Glutamatergic neuron (in vitro differentiated cells): ENCODE data around the gene ZFPM1. TPM values are rescaled to one million over a fixed set of nuclear protein-coding genes. Genes with fewer than 3 reads are reported as not detected.

ENCODE experiments used
- DNase-seq: peaks from one replicate; pipeline ENCODE4 v3.0.0; 2022
- H3K27ac Mint-ChIP-seq: one replicate; pipeline ENCODE4 v1.8.0; 2020; ENCODE audit warnings: mild to moderate bottlenecking, mixed read lengths, inconsistent platforms; ENCODE audit not compliant: unreplicated experiment
- H3K27me3 Mint-ChIP-seq: one replicate; pipeline ENCODE4 v1.8.0; 2020; ENCODE audit warnings: mild to moderate bottlenecking, moderate library complexity, mixed read lengths, inconsistent platforms; ENCODE audit not compliant: unreplicated experiment
- H3K36me3 Mint-ChIP-seq: one replicate; pipeline ENCODE4 v1.8.0; 2020; ENCODE audit warnings: mild to moderate bottlenecking, mixed read lengths, inconsistent platforms; ENCODE audit not compliant: unreplicated experiment
- H3K4me1 Mint-ChIP-seq: one replicate; pipeline ENCODE4 v1.8.0; 2020; ENCODE audit warnings: mild to moderate bottlenecking, low read depth, mixed read lengths, inconsistent platforms; ENCODE audit not compliant: unreplicated experiment
- H3K4me3 Mint-ChIP-seq: one replicate; pipeline ENCODE4 v1.8.0; 2020; ENCODE audit warnings: mild to moderate bottlenecking, mixed read lengths, inconsistent platforms; ENCODE audit not compliant: unreplicated experiment
- H3K9me3 Mint-ChIP-seq: one replicate; pipeline ENCODE4 v1.8.0; 2020; ENCODE audit warnings: mild to moderate bottlenecking, moderate library complexity, mixed read lengths, inconsistent platforms; ENCODE audit not compliant: unreplicated experiment
- CTCF ChIP-seq: fragments of 200-600 bp; sonication (generic); IDR thresholded peaks from one replicate; pipeline ENCODE4 v1.5.0; 2021; ENCODE audit not compliant: partially characterized antibody, unreplicated experiment
- total RNA-seq: library from RNA; stranded (reverse); fragmentation: NEBNext Ultra II Directional; extraction: Animal tissue kit (Norgen Biotek cat#: 25700); gene quantifications from one replicate; pipeline ENCODE4 v1.2.1, GENCODE V29; 2021; ENCODE audit not compliant: unreplicated experiment

ZFPM1 gene
- total RNA-seq, 1 donor from 2014 or later = 11.1 TPM

DNA sequence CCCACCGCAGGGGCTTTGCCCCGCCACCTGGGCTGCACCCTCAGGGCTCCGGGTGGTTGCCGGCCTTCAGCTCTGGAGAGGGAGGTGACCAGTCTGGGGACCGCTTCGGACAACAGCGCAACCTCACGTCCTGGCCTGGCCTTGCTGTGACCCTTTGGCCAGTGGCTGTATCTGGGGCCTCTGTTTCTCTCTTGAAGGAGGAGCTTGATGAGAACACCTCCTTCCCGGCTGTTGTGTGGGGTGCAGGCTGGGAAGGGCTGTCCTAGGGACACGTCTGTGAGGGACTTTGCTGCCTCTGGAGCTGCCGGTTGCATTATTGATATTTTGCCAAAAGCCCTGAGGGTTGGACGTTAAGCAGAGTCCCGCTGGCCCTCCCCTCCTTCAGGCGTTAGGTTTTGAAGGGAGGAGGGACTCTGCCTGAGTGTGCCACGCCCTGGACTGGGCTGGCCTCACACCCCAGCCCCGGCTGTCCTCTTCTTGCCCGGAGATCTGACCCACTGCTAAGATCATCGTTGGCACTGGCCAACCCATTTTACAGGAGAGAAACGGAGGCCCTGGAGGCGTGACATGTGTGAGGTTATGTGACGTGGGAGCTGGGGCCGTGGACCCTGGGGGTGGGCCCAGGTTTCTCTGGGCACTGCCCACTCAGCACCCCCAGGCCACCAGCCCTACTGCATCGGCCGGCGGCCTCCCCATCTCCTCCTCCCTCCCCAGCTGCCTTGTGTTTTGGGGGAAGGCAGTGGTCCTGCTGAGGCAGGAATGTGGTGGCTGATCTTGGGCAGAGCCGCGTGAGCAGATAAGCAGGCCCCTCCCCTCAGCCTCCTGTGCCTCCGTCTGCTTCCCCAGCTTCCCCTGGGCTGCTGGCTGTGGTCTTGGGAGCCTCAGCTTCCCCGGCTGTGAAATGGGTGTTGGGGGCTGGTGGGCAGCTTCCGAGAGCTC is 8.5 kb downstream of the ZFPM1 start:
- TF ChIP-seq CTCF = no peak
- Mint-ChIP-seq H3K27me3 (peaks cover 4% of the 10 kb centered on the region), H3K36me3 (no peaks in the 10 kb centered on the region), H3K27ac (no peak overlapping the region), H3K4me1 (peaks cover 6% of the 10 kb centered on the region), H3K9me3 (peaks cover 3% of the 10 kb centered on the region), H3K4me3 (no peak overlapping the region)
- DNase-seq = no peak

GRCh38 chr16:88462396-88462795 is 9.3 kb downstream of the ZFPM1 start:
- TF ChIP-seq CTCF = no peak
- Mint-ChIP-seq H3K27ac (no peak overlapping the region), H3K36me3 (no peaks in the 10 kb centered on the region), H3K4me3 (no peak overlapping the region), H3K4me1 (peaks cover 5% of the 10 kb centered on the region), H3K27me3 (peaks cover 4% of the 10 kb centered on the region), H3K9me3 (peaks cover 3% of the 10 kb centered on the region)
- no peak for DNase-seq

- DNase-seq = no peak
- H3K4me1 Mint-ChIP-seq = peaks cover 5% of the 10 kb centered on the region
- no peak overlapping the region for H3K27ac Mint-ChIP-seq
- no peaks in the 10 kb centered on the region for H3K36me3 Mint-ChIP-seq
- H3K4me3 Mint-ChIP-seq = no peak overlapping the region
- peaks cover 3% of the 10 kb centered on the region for H3K9me3 Mint-ChIP-seq
- peaks cover 4% of the 10 kb centered on the region for H3K27me3 Mint-ChIP-seq
- no peak for TF ChIP-seq CTCF
Observed at GRCh38 chr16:88463411-88463810, 10.3 kb downstream of the ZFPM1 start.

DNA sequence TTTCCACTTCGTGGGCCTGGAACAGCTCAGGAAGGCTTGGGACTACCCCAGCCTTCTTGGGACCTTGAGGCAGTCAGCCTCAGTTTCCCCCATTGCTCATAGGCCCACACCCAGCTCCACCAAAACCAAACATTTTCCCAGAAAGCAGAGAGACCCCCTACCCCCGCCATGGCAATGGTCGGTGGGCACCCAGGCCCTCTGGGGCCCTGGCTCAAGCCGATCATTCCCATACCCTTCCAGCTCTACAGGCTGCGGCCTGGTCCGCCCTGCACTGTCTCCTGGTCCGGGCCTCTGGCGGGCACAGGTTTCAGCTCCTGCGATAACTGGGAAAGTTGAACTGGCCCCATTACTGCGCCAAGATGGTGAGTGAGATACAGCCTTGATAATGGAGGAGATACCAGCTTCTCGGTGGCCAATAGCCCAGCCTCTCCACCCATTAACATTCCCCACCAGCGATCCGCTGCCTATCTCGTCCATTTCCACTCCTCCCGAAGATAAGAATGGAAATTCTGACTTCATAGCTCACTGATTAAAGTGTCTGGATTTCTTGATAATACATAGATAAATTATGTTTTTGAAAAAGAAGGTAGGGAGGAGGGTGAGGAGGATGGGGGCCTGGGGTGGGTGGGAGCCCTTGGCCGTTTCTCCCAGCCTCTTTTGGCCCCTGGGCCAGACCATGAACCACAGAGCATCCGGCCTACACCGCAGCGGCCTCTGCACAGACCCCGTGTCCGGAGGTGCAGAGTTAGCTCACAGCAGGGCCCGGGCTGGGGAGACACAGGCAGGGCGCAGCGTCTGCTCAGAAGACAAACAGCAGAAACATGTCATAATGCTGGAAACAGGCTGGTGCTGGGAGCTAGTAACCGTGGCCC is 11.6 kb downstream of the ZFPM1 start:
- Mint-ChIP-seq H3K27ac (no peak overlapping the region), H3K4me3 (no peak overlapping the region), H3K27me3 (peaks cover 4% of the 10 kb centered on the region), H3K9me3 (peaks cover 3% of the 10 kb centered on the region), H3K36me3 (no peaks in the 10 kb centered on the region), H3K4me1 (peaks cover 5% of the 10 kb centered on the region)
- TF ChIP-seq CTCF = no peak
- DNase-seq = no peak
